HG02885 (cell line): ENCODE measurements around the gene EFNB1.

Experiments used
- ATAC-seq: cut with Tn5 transposase; IDR thresholded peaks from one replicate; pipeline ENCODE4 v1.9.1; 2021; ENCODE audit warnings: mild to moderate bottlenecking; ENCODE audit not compliant: unreplicated experiment, poor library complexity

EFNB1 gene

DNA sequence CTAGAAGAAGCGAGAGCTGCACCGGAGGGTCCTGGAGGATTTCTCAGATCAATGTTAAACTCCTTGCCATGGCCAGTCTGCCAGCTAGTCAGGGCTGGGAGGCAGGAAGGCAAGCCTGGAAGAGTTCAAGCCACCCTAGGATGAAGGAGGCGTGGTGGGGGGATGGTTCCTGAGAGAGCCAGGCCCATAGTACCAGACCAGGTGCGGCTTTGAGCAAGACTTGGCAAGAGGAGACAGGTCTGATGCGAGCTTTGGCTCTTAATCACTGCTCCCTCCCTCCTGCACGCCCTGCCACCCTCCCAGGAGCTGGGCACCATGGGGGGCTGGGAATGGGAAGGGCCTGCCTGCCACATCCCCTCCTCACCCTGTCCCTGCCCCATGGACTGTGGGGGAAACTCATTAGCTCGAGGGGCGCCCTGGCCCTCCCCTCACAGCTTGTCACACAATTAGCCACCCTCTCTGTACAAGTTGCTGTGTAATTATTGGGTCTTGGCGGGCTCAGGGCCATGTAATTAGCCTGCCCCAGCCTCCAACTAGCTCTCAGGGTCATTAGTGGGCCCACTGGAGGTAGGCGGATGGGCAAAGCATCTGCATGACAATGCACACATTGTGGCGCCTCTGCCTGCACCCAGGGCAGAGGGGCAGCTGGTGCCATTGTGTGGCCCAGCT is 50.3 kb downstream of the EFNB1 start:
- no peak for ATAC-seq

DNA sequence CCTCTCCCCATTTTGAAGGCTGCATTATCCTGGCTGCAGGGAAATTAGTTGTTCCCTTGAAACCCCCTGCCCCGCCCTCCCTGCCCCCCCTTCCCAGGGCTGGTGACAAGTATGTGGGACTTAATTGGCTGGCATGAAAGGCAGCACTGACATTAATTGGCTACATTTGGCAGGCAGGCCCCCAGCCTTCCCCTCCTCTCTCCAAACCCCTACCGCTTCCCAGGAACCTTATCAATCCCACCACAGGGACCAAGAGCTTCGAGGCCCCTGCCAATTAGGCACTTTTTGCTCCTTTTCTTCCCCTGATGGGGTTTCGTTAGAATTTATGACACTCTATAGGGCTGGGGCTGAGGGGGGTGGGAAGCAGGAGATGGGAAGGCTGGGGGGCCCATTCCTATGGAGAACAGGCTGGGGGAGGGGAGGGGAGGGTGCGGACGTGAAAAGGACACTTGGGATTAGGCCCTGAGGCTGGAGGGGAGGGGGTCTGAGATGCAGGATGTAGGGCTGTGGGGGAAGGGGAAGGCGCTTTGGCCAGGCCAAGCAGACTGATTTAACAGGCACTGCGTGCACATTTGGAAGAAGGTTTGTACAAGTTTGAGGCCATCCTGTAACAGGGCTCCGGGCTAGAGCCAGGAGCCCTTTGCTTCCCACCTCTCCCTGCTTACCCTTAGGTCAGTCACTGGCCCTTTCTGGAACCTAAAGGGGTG is 52.2 kb downstream of the EFNB1 start:
- ATAC-seq: no peak

DNA sequence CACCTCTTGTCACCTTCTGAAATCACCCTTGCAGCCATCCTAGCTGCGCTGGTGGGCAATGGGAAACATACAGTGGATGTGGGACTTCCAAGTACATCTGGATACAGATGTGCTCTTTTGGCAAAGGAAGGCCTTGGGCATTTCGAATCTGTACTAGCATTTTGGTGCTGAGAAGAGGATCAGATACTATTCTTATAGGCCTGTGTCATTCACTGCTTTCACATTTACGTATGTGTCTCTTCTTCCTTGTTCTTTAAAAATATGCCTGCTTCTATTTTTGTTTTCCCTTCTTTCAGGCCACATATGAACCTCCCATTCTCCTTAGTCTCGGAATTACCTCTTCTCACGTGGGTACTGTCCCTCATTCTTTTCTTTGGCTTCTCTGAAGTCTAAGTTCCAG is 53.1 kb downstream of the EFNB1 start:
- peak; percentile 62 for ATAC-seq

DNA sequence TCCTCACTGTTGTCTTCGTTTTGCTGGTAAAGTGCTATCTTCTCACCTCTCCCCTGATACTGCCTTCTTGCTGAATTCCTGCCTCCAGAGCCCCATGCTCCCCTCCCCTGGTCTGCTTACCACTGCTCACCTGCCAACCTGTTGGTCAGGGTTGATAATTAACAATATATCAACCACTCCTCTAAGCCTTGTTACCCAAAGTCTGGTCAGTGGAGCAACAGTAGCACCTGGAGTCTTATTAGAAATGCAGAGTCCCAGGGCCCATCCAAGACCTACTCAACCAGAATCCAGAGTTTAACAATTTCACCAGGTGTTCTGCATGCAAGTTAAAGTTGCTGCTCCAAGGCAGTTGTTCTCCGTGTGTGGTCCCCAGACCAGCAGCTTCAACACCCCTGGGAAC is 55.0 kb downstream of the EFNB1 start:
- no peak for ATAC-seq

DNA sequence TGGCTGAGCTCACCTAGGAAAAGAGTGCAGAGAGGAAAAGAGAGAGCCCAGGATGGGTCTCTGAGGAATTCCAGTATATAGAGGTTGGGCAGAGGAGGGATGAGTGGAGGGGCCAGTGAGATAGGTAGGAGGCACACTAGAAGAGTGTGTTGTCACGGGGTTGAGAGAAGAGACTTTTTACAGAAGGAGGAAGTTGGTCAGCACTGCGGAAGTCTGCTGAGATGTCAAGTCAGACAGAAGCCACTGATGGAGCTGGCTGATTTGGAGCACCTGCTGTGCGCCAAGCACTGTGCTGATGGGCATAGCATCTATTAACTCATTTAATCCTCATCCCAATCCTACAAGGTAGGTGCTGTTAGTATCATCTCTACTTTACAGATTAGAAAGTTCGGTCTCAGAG is 60.4 kb downstream of the EFNB1 start:
- no peak for ATAC-seq
